Fibroblast of lung (primary cell): ENCODE results near the gene ARHGAP6. TPM values are rescaled to one million over a fixed set of nuclear protein-coding genes. Genes with fewer than 3 reads are reported as not detected.
"Not testable (repeated sequence)": the region's sequence is repeated elsewhere in the genome, so short reads cannot be mapped to it uniquely, and the experiment has no call there.

Experiments
- DNase-seq, 2 donors: peaks; one replicate each; pipeline versions ENCODE4 v3.0.0 to v3.0.0-alpha.2; 2010; ENCODE audit warnings: low read depth in 2 of 2
- H2AFZ ChIP-seq: 2 replicates; pipeline ENCODE4 v1.5.1; 2012; ENCODE audit warnings: low read length, control low read depth, inconsistent platforms
- H3K27ac ChIP-seq: 2 replicates; pipeline ENCODE4 v1.5.1; 2011; ENCODE audit warnings: low read length, control low read depth; ENCODE audit not compliant: insufficient read depth
- H3K27me3 ChIP-seq: 2 replicates; pipeline ENCODE4 v1.5.1; 2011; ENCODE audit warnings: mild to moderate bottlenecking, low read length; ENCODE audit not compliant: control insufficient read depth, insufficient read depth
- H3K36me3 ChIP-seq: 2 replicates; pipeline ENCODE4 v1.5.1; 2011; ENCODE audit warnings: low read length; ENCODE audit not compliant: control insufficient read depth, insufficient read depth
- H3K4me1 ChIP-seq: 2 replicates; pipeline ENCODE4 v1.5.1; 2011; ENCODE audit warnings: low read length; ENCODE audit not compliant: control insufficient read depth, insufficient read depth; ENCODE audit errors: extremely low read depth
- H3K4me2 ChIP-seq: 2 replicates; pipeline ENCODE4 v1.5.1; 2011; ENCODE audit warnings: low read length, control low read depth; ENCODE audit not compliant: insufficient read depth; ENCODE audit errors: extremely low read depth
- H3K4me3 ChIP-seq, 4 experiments: fragments of 200-600 bp in 1 of 4; sonication (generic) in 1 of 4; replicated peaks in 1 of 4; 2 replicates each; pipeline ENCODE4 v1.5.1; 2011 to 2016; ENCODE audit warnings: low read length in 4 of 4, low read depth in 3 of 4, mild to moderate bottlenecking in 3 of 4, control low read depth in 2 of 4, inconsistent platforms in 1 of 4, mixed read lengths in 1 of 4; ENCODE audit not compliant: insufficient read depth in 1 of 4; ENCODE audit errors: control extremely low read depth in 1 of 4
- H3K79me2 ChIP-seq: 2 replicates; pipeline ENCODE4 v1.5.1; 2012; ENCODE audit warnings: mild to moderate bottlenecking, low read length, inconsistent platforms; ENCODE audit not compliant: control insufficient read depth, insufficient read depth
- H3K9ac ChIP-seq: 2 replicates; pipeline ENCODE4 v1.5.1; 2011; ENCODE audit warnings: mild to moderate bottlenecking, low read length, control low read depth; ENCODE audit not compliant: insufficient read depth
- H3K9me3 ChIP-seq: 2 replicates; pipeline ENCODE4 v1.5.1; 2012; ENCODE audit warnings: low read depth, low read length; ENCODE audit not compliant: control insufficient read depth, insufficient read depth
- H4K20me1 ChIP-seq: 2 replicates; pipeline ENCODE4 v1.5.1; 2011; ENCODE audit warnings: low read length; ENCODE audit not compliant: control insufficient read depth, insufficient read depth; ENCODE audit errors: extremely low read depth
- CTCF ChIP-seq, 2 donors: IDR thresholded peaks in 1 of 2; conservative IDR thresholded peaks in 1 of 2; 1 replicate in 1 of 2; 2 replicates in 1 of 2; pipeline ENCODE4 v1.5.1; 2011 to 2012; ENCODE audit warnings: low read length in 2 of 2, control low read depth in 1 of 2, inconsistent platforms in 1 of 2, low read depth in 1 of 2, mild to moderate bottlenecking in 1 of 2
- EZH2 ChIP-seq: IDR thresholded peaks from 2 replicates; pipeline ENCODE4 v1.5.1; 2012; ENCODE audit warnings: low read length, control low read depth, mild to moderate bottlenecking; ENCODE audit errors: missing control alignments
- polyA plus RNA-seq, 2 donors: library from polyadenylated mRNA; depleted of rRNA in 1 of 2; stranded (reverse) in 1 of 2; unstranded in 1 of 2; fragments of >200 nt; gene quantifications; 2 replicates each; pipeline ENCODE4 v1.2.1, GENCODE V29; 2011 to 2012; ENCODE audit warnings: missing spikeins in 1 of 2
- total RNA-seq: library from RNA; depleted of rRNA; stranded (reverse); fragments of >200 nt; gene quantifications from 2 replicates; pipeline ENCODE4 v1.2.1, GENCODE V29; 2014

ARHGAP6 gene
- total and polyA plus RNA-seq, 2 donors (not counting 1 experiment from before 2014, with no cell fraction given) = 5.9 to 11.7 TPM

DNA sequence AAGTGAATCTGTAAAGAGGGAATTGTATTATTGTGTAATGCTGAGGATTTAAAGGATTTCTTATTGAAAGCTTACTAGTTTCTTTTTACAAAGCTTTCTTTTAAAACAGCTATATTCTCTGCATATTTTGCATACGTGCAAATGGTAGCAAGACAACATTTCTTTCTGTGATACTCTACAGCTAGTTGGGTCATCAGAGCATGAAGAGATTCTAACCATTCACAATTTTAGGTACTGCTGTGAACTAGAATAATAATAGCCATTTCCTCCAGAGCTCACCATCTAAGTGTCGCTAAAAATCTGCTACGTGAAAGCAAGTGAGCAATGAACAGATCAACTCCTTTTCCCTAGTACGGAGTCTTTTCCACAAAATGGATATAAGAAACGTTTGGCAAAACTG is 37.3 kb downstream of the ARHGAP6 start:
- Histone ChIP-seq H3K4me2 (no peak overlapping the region), H4K20me1 (no peaks in the 10 kb centered on the region), H3K27me3 (no peaks in the 10 kb centered on the region), H3K4me3 (no peak overlapping the region), H3K9me3 (no peaks in the 10 kb centered on the region), H3K9ac (no peak overlapping the region), H3K27ac (no peak overlapping the region), H3K36me3 (no peaks in the 10 kb centered on the region), H3K4me1 (no peaks in the 10 kb centered on the region), H3K79me2 (no peaks in the 10 kb centered on the region), H2AFZ (no peak overlapping the region)
- DNase-seq = no peak
- no peak for TF ChIP-seq EZH2
- TF ChIP-seq CTCF (conservative IDR thresholded peaks at IDR 0.05 in 1 of 2, IDR thresholded peaks at IDR 0.05 in 1 of 2; ENCODE audit: low read depth in 1 of 2, low read length in 2 of 2) = no peak

GRCh38 chrX:11626351-11626750 is 39.4 kb downstream of the ARHGAP6 start:
- TF ChIP-seq CTCF (conservative IDR thresholded peaks at IDR 0.05 in 1 of 2, IDR thresholded peaks at IDR 0.05 in 1 of 2; ENCODE audit: low read depth in 1 of 2, low read length in 2 of 2) = no peak
- no peak for TF ChIP-seq EZH2
- H3K4me1 ChIP-seq = no peaks in the 10 kb centered on the region
- no peak for DNase-seq

DNA sequence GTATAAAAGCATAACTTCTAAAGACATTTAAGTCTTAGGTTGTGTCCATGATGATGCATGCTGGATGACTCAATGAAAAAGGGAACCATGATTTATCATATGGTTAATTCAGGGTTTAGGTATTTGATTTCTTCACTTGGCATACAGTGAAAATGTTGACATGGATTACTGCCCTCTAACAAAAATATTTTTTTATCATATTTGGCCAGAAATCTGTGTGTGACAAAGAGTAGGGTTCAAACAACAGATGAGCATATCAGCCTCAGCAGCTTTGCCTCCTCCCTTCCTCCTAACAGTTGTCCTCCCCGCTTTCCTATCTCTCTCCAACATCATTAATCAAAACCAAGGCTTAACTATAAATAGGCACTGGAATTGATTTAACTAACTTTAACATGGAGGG is 46.3 kb downstream of the ARHGAP6 start:
- H3K27ac ChIP-seq = no peak overlapping the region
- no peak overlapping the region for H2AFZ ChIP-seq
- no peak for TF ChIP-seq CTCF (conservative IDR thresholded peaks at IDR 0.05 in 1 of 2, IDR thresholded peaks at IDR 0.05 in 1 of 2; ENCODE audit: low read depth in 1 of 2, low read length in 2 of 2)
- no peak for TF ChIP-seq EZH2
- peaks cover 2% of the 10 kb centered on the region for H3K4me1 ChIP-seq
- H3K9ac ChIP-seq = no peak overlapping the region
- no peak overlapping the region for H3K4me3 ChIP-seq
- no peaks in the 10 kb centered on the region for H3K9me3 ChIP-seq
- H3K27me3 ChIP-seq = no peaks in the 10 kb centered on the region
- H3K4me2 ChIP-seq = no peak overlapping the region
- no peaks in the 10 kb centered on the region for H3K79me2 ChIP-seq
- DNase-seq = peak; percentile 65 to 66
- no peaks in the 10 kb centered on the region for H4K20me1 ChIP-seq
- H3K36me3 ChIP-seq = no peaks in the 10 kb centered on the region

More at GRCh38 chrX:11626351-11626750, 39.4 kb downstream of the ARHGAP6 start:
- Histone ChIP-seq H4K20me1 (no peaks in the 10 kb centered on the region), H3K4me3 (no peak overlapping the region), H3K9ac (no peak overlapping the region), H3K4me2 (no peak overlapping the region), H3K9me3 (no peaks in the 10 kb centered on the region), H3K79me2 (no peaks in the 10 kb centered on the region), H3K27me3 (no peaks in the 10 kb centered on the region), H3K36me3 (no peaks in the 10 kb centered on the region), H2AFZ (no peak overlapping the region), H3K27ac (no peak overlapping the region)

GRCh38 chrX:11614253-11614652 is 51.5 kb downstream of the ARHGAP6 start:
- not testable (repeated sequence) for H3K27me3 ChIP-seq, DNase-seq, H4K20me1 ChIP-seq, H3K79me2 ChIP-seq, H3K9me3 ChIP-seq, H2AFZ ChIP-seq, H3K36me3 ChIP-seq, H3K4me3 ChIP-seq, H3K4me1 ChIP-seq, H3K9ac ChIP-seq, H3K27ac ChIP-seq, H3K4me2 ChIP-seq
